ENCODE measurements around the gene SLIT3.
A peak's percentile ranks its signal among the peaks of the same experiment; 100 is the strongest.

Gene SLIT3

GRCh38 chr5:168916266-168916665 lies 384.7 kb downstream of the SLIT3 start:
- no peak overlapping the region for H3K4me3 ChIP-seq (ENCODE audit: low read length)
- DNase-seq (ENCODE audit: low read depth): peak; percentile 70
- TF ChIP-seq, protein P1, sequence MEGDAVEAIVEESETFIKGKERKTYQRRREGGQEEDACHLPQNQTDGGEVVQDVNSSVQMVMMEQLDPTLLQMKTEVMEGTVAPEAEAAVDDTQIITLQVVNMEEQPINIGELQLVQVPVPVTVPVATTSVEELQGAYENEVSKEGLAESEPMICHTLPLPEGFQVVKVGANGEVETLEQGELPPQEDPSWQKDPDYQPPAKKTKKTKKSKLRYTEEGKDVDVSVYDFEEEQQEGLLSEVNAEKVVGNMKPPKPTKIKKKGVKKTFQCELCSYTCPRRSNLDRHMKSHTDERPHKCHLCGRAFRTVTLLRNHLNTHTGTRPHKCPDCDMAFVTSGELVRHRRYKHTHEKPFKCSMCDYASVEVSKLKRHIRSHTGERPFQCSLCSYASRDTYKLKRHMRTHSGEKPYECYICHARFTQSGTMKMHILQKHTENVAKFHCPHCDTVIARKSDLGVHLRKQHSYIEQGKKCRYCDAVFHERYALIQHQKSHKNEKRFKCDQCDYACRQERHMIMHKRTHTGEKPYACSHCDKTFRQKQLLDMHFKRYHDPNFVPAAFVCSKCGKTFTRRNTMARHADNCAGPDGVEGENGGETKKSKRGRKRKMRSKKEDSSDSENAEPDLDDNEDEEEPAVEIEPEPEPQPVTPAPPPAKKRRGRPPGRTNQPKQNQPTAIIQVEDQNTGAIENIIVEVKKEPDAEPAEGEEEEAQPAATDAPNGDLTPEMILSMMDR (conservative IDR thresholded peaks at IDR 0.05; ENCODE audit: low read length): no peak

GRCh38 chr5:168914491-168914890 lies 386.4 kb downstream of the SLIT3 start:
- TF ChIP-seq, protein P1 (conservative IDR thresholded peaks at IDR 0.05; ENCODE audit: low read length): no peak
- no peak overlapping the region for H3K4me3 ChIP-seq (ENCODE audit: low read length)
- no peak for DNase-seq (ENCODE audit: low read depth)

DNA sequence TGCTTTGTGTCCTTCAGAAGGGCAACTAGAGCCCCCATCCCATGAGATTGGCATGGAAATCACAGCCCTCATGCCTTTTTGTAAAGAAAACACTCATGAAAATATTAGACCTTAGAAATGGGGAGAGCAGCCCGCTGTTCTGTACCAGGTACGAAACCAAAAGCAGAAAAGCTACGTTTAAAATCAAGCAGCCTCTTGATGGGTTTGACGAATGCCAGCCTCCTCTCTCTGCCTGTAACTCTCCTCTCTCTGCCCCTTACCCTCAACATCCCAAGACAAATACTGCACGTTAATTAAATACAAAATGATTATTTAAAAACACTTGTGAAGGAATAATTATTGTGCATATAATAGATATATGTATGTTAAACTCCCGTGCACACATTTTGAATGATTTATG lies 390.1 kb downstream of the SLIT3 start:
- TF ChIP-seq, protein P1 (conservative IDR thresholded peaks at IDR 0.05; ENCODE audit: low read length): no peak
- DNase-seq (ENCODE audit: low read depth): no peak
- no peak overlapping the region for H3K4me3 ChIP-seq (ENCODE audit: low read length)

- no peak overlapping the region for H3K4me3 ChIP-seq (ENCODE audit: low read length)
- peak; percentile 80 for DNase-seq (ENCODE audit: low read depth)
- TF ChIP-seq, protein P1 (conservative IDR thresholded peaks at IDR 0.05; ENCODE audit: low read length): no peak
Measured at GRCh38 chr5:168908207-168908606, 392.7 kb downstream of the SLIT3 start.

DNA sequence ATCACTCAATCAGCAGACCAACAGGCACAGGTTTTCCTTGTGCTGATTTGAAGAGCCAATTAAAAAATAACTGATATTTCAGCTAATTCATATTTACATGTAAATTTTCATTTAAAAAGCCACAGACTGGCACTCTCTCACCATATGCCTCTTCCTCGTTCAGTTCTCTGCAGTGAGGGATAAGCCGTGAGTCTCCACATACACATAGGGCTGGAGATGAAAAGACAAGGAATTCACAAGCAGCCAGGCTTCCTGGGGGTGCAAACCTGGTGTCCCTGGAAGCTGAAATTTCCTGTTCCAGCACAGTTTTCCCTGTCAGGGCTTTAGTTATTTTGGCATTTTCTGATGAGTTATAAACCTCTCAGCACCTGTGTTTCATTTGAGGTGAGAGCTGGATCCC lies 397.9 kb downstream of the SLIT3 start:
- DNase-seq (ENCODE audit: low read depth): no peak
- H3K4me3 ChIP-seq (ENCODE audit: low read length): no peak overlapping the region
- TF ChIP-seq, protein P1 (conservative IDR thresholded peaks at IDR 0.05; ENCODE audit: low read length): no peak

DNA sequence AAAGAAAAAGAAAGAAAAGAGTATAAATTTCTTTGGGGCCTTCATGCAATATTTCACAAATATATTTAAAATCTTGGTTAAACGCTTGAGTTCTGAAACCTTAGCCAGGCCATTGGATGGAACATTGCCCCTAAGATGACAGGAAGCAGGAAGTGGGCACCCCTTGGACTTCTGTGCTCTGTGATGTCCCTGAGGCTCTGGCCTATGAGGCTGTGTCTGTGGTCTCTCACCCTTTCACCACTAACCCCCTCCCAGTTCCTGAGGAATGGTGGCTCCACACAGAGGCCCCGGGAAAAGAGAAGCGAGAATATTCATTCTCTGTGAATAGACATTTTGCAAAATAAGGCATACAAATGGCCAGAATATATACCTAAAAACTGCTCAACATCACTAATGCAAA lies 401.3 kb downstream of the SLIT3 start:
- no peak overlapping the region for H3K4me3 ChIP-seq (ENCODE audit: low read length)
- TF ChIP-seq, protein P1 (conservative IDR thresholded peaks at IDR 0.05; ENCODE audit: low read length): no peak
- DNase-seq (ENCODE audit: low read depth): no peak

DNA sequence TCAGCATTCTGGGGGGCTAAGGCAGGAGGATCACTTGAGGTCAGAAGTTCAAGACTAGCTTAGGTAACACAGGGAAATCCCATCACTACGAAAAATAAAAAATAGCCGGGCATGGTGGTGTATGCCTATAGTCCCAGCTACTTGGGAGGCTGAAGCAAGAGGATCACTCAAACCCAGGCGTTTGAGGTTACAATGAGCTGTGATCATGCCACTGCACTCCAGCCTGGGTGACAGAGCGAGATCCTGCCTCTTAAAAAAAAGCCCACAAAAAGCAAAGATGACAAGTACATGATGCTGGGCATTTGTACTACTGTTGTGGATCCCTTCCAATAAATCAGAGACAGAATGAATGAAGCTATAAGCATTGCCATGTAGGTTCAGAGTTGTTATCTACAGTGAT lies 401.7 kb downstream of the SLIT3 start:
- TF ChIP-seq, protein P1 (conservative IDR thresholded peaks at IDR 0.05; ENCODE audit: low read length): no peak
- H3K4me3 ChIP-seq (ENCODE audit: low read length): no peak overlapping the region
- DNase-seq (ENCODE audit: low read depth): no peak
